KMS-11 (cell line): Measurements from ENCODE around the gene NCOA4.

Experiments
- H2AFZ ChIP-seq: fragments of 200-600 bp; sonication (generic); 2 replicates; pipeline ENCODE4 v1.6.1; 2016; ENCODE audit warnings: antibody characterized with exemption, mixed run types, low read depth
- H3K27ac ChIP-seq: fragments of 200-600 bp; sonication (generic); 2 replicates; pipeline ENCODE4 v1.6.1; 2016; ENCODE audit warnings: mild to moderate bottlenecking, mixed run types
- H3K27me3 ChIP-seq: fragments of 200-600 bp; sonication (generic); 2 replicates; pipeline ENCODE4 v1.6.1; 2017; ENCODE audit warnings: mild to moderate bottlenecking, low read depth, mixed run types, moderate library complexity; ENCODE audit not compliant: insufficient read depth
- H3K36me3 ChIP-seq: fragments of 200-600 bp; sonication (generic); 2 replicates; pipeline ENCODE4 v1.6.1; 2017; ENCODE audit warnings: mild to moderate bottlenecking, mixed run types; ENCODE audit not compliant: insufficient read depth
- H3K4me1 ChIP-seq: fragments of 200-600 bp; sonication (generic); 2 replicates; pipeline ENCODE4 v1.6.1; 2016; ENCODE audit warnings: mild to moderate bottlenecking, low read depth, mixed run types; ENCODE audit not compliant: poor library complexity, severe bottlenecking
- H3K4me2 ChIP-seq: fragments of 200-600 bp; sonication (generic); 2 replicates; pipeline ENCODE4 v1.7.0; 2016; ENCODE audit warnings: mild to moderate bottlenecking, mixed run types
- H3K4me3 ChIP-seq: fragments of 200-600 bp; sonication (generic); IDR thresholded peaks from 2 replicates; pipeline ENCODE4 v1.6.1; 2017; ENCODE audit warnings: low read depth, low read length, mixed read lengths; ENCODE audit not compliant: insufficient read depth
- H3K79me2 ChIP-seq: fragments of 200-600 bp; sonication (generic); 2 replicates; pipeline ENCODE4 v1.6.1; 2016; ENCODE audit warnings: low read depth, mixed run types; ENCODE audit not compliant: insufficient read depth
- H3K9ac ChIP-seq: fragments of 200-600 bp; sonication (generic); 2 replicates; pipeline ENCODE4 v1.6.1; 2016; ENCODE audit warnings: mild to moderate bottlenecking, mixed run types
- H4K20me1 ChIP-seq: fragments of 200-600 bp; sonication (generic); 2 replicates; pipeline ENCODE4 v1.6.1; 2016; ENCODE audit warnings: mild to moderate bottlenecking, mixed run types; ENCODE audit not compliant: insufficient read depth
- TF ChIP-seq, protein P1 (sequence below): fragments of 200-600 bp; sonication (generic); conservative IDR thresholded peaks from 2 replicates; pipeline ENCODE4 v1.6.1; 2017; ENCODE audit warnings: low read depth, mild to moderate bottlenecking, antibody characterized with exemption, low read length, moderate library complexity, mixed read lengths

Gene NCOA4

GRCh38 chr10:46016190-46016589, 14.2 kb downstream of the NCOA4 start:
- Histone ChIP-seq H3K4me2 (no peak overlapping the region), H3K27me3 (no peaks in the 10 kb centered on the region), H4K20me1 (0 out of 2 replicates have a peak, but pooled peaks cover 5% of the 10 kb centered on the region), H3K36me3 (peaks cover 10% of the 10 kb centered on the region; the same call in 1 of the 2 replicates), H3K4me3 (no peak overlapping the region), H3K9ac (no peak overlapping the region), H3K79me2 (peaks cover 59% of the 10 kb centered on the region), H3K27ac (no peak overlapping the region), H2AFZ (no peak overlapping the region), H3K4me1 (peaks cover 47% of the 10 kb centered on the region)
- TF ChIP-seq, protein P1, sequence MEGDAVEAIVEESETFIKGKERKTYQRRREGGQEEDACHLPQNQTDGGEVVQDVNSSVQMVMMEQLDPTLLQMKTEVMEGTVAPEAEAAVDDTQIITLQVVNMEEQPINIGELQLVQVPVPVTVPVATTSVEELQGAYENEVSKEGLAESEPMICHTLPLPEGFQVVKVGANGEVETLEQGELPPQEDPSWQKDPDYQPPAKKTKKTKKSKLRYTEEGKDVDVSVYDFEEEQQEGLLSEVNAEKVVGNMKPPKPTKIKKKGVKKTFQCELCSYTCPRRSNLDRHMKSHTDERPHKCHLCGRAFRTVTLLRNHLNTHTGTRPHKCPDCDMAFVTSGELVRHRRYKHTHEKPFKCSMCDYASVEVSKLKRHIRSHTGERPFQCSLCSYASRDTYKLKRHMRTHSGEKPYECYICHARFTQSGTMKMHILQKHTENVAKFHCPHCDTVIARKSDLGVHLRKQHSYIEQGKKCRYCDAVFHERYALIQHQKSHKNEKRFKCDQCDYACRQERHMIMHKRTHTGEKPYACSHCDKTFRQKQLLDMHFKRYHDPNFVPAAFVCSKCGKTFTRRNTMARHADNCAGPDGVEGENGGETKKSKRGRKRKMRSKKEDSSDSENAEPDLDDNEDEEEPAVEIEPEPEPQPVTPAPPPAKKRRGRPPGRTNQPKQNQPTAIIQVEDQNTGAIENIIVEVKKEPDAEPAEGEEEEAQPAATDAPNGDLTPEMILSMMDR = no peak

GRCh38 chr10:46014683-46015405, 15.6 kb downstream of the NCOA4 start:
- peaks cover 34% of the 10 kb centered on the region for H3K4me1 ChIP-seq
- no peak overlapping the region for H3K9ac ChIP-seq
- no peak overlapping the region for H3K27ac ChIP-seq
- no peak overlapping the region for H3K4me3 ChIP-seq
- TF ChIP-seq, protein P1 = no peak
- 0 out of 2 replicates have a peak, but pooled peaks cover 5% of the 10 kb centered on the region for H4K20me1 ChIP-seq
- no peak overlapping the region for H2AFZ ChIP-seq
- H3K4me2 ChIP-seq = no peak overlapping the region
- H3K36me3 ChIP-seq = peaks cover 10% of the 10 kb centered on the region; the same call in 1 of the 2 replicates
- peaks cover 45% of the 10 kb centered on the region for H3K79me2 ChIP-seq
- no peaks in the 10 kb centered on the region for H3K27me3 ChIP-seq

DNA sequence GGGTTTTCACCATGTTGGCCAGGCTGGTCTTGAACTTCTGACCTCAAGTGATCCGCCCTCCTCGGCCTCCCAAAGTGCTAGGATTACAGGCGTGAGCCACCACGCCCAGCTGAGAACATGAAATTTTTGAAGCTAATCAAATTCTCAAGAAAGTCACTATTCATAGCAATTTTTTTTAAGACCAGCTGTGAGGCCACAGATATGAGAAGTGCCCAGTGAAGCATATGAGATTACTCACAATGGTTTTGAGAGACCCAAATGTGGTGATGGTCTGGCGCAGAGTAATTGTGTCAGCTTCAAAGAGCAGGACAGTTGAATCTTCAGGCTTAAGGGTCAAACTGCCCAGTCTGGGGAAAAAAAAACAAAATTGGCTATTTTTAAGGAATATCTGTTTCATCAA, 16.2 kb downstream of the NCOA4 start:
- no peak overlapping the region for H3K4me3 ChIP-seq
- peaks cover 15% of the 10 kb centered on the region; the same call in 1 of the 2 replicates for H3K36me3 ChIP-seq
- no peak overlapping the region for H3K27ac ChIP-seq
- no peak overlapping the region for H2AFZ ChIP-seq
- TF ChIP-seq, protein P1 = no peak
- H3K27me3 ChIP-seq = no peaks in the 10 kb centered on the region
- no peak overlapping the region for H3K9ac ChIP-seq
- no peak overlapping the region for H3K4me2 ChIP-seq
- H4K20me1 ChIP-seq = 0 out of 2 replicates have a peak, but pooled peaks cover 5% of the 10 kb centered on the region
- H3K79me2 ChIP-seq = peaks cover 39% of the 10 kb centered on the region
- peaks cover 27% of the 10 kb centered on the region for H3K4me1 ChIP-seq

- no peak overlapping the region for H3K9ac ChIP-seq
- no peaks in the 10 kb centered on the region for H3K27me3 ChIP-seq
- H2AFZ ChIP-seq = no peak overlapping the region
- peaks cover 19% of the 10 kb centered on the region for H3K4me1 ChIP-seq
- H3K79me2 ChIP-seq = peaks cover 24% of the 10 kb centered on the region
- 0 out of 2 replicates have a peak, but pooled peaks cover 5% of the 10 kb centered on the region for H4K20me1 ChIP-seq
- TF ChIP-seq, protein P1 = no peak
- peaks cover 16% of the 10 kb centered on the region; the same call in 1 of the 2 replicates for H3K36me3 ChIP-seq
- no peak overlapping the region for H3K4me2 ChIP-seq
- H3K27ac ChIP-seq = no peak overlapping the region
- no peak overlapping the region for H3K4me3 ChIP-seq
These were observed 17.7 kb downstream of the NCOA4 start for GRCh38 chr10:46012746-46013145.
